Uterus (tissue), 2 donors: ENCODE measurements around the gene TEC.

ENCODE experiments used
- POLR2A ChIP-seq, 2 donors: fragments of 450-650 bp; IDR thresholded peaks; one replicate each; pipeline ENCODE4 v1.6.1; 2016; ENCODE audit warnings: antibody characterized with exemption in 2 of 2, mild to moderate bottlenecking in 1 of 2, moderate library complexity in 1 of 2
- TF ChIP-seq, protein P1 (sequence below), 4 experiments: fragments of 200-600 bp in 2 of 4; fragments of 450-650 bp in 2 of 4; sonication (generic) in 2 of 4; IDR thresholded peaks; one replicate each; pipeline ENCODE4 v1.5.1; 2016 to 2019; ENCODE audit warnings: antibody characterized with exemption in 4 of 4, mild to moderate bottlenecking in 2 of 4, moderate library complexity in 1 of 4

DNA sequence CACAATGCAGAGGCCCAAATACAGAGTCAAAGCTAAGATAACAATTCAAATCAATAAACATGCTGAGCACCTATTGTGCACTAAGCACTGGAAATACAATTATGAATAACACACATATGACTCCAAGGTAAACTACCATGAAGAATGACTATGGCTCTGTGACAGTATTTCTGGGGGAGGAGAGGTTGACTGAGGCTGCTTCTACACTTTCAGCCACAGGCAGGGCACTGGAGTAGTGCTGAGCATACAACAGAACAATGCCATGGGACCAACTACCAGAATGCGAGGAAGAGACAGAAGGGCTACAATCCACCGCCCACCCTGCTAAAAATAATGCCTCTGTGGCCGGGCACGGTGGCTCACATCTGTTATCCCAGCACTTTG is 13.7 kb downstream of the TEC start:
- TF ChIP-seq, protein P1, sequence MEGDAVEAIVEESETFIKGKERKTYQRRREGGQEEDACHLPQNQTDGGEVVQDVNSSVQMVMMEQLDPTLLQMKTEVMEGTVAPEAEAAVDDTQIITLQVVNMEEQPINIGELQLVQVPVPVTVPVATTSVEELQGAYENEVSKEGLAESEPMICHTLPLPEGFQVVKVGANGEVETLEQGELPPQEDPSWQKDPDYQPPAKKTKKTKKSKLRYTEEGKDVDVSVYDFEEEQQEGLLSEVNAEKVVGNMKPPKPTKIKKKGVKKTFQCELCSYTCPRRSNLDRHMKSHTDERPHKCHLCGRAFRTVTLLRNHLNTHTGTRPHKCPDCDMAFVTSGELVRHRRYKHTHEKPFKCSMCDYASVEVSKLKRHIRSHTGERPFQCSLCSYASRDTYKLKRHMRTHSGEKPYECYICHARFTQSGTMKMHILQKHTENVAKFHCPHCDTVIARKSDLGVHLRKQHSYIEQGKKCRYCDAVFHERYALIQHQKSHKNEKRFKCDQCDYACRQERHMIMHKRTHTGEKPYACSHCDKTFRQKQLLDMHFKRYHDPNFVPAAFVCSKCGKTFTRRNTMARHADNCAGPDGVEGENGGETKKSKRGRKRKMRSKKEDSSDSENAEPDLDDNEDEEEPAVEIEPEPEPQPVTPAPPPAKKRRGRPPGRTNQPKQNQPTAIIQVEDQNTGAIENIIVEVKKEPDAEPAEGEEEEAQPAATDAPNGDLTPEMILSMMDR (IDR thresholded peaks at IDR 0.05) = no peak
- no peak for TF ChIP-seq POLR2A (IDR thresholded peaks at IDR 0.05)
